OCI-LY1 (cell line): ENCODE measurements around the gene USP5.

Experiments used
- CTCF ChIP-seq: fragments of 200-600 bp; sonication (generic), shearing (Covaris generic); IDR thresholded peaks from 2 replicates; pipeline ENCODE4 v1.5.1; 2017; ENCODE audit warnings: mild to moderate bottlenecking, antibody characterized with exemption, low read length, moderate library complexity, mixed read lengths
- EZH2 ChIP-seq: fragments of 200-600 bp; sonication (generic), shearing (Covaris generic); IDR thresholded peaks from 2 replicates; pipeline ENCODE4 v1.8.0; 2017; ENCODE audit warnings: borderline replicate concordance, mixed run types, mild to moderate bottlenecking, antibody characterized with exemption, low read length, moderate library complexity, mixed read lengths

GRCh38 chr12:6819106-6820030 is 32.6 kb upstream of the USP5 start:
- no peak for TF ChIP-seq CTCF
- TF ChIP-seq EZH2: no peak
